ENCODE data around the gene JAZF1. TPM values are rescaled to one million over a fixed set of nuclear protein-coding genes. Genes with fewer than 3 reads are reported as not detected.

JAZF1 gene
- total RNA-seq, 1 experiment from 2014 or later: 0.95 TPM

- no peaks in the 10 kb centered on the region for H3K9me3 Mint-ChIP-seq (ENCODE audit: unreplicated experiment)
- TF ChIP-seq CTCF (IDR thresholded peaks at IDR 0.05; ENCODE audit: insufficient read depth in 1 of 2, low read depth in 1 of 2, low read length in 1 of 2, severe bottlenecking in 1 of 2, unreplicated experiment in 1 of 2): no peak
- no peaks in the 10 kb centered on the region for H3K36me3 Mint-ChIP-seq (ENCODE audit: insufficient read depth, unreplicated experiment)
- intact Hi-C loops (cut with micrococcal nuclease; ENCODE audit: unreplicated experiment): loop anchor here (10.0 kb wide), 2 partner anchors 66 to 284 kb away; partner anchors contain the start of gene TAX1BP1
- no peak for DNase-seq
- H3K36me3 ChIP-seq (ENCODE audit: control insufficient read depth, insufficient read depth, low read length): no peaks in the 10 kb centered on the region
- H3K27ac Mint-ChIP-seq (ENCODE audit: unreplicated experiment): no peak overlapping the region
- no peak overlapping the region for H3K4me3 Mint-ChIP-seq (ENCODE audit: unreplicated experiment)
- H3K9me3 ChIP-seq: no peaks in the 10 kb centered on the region
- no peak overlapping the region for H3K4me3 ChIP-seq (ENCODE audit: low read depth, low read length)
- ChIA-PET POLR2A (no interaction called here), CTCF (no interaction called here)
- H3K27me3 ChIP-seq (replicated peaks; ENCODE audit: control insufficient read depth, insufficient read depth, low read length): no peaks in the 10 kb centered on the region
- no peaks in the 10 kb centered on the region for H3K27me3 Mint-ChIP-seq (ENCODE audit: insufficient read depth, unreplicated experiment)
- H3K4me1 Mint-ChIP-seq (ENCODE audit: low read depth, unreplicated experiment): peaks cover 8% of the 10 kb centered on the region
- no TSS peak for BruUV-seq (replicated peaks)
- peaks cover 8% of the 10 kb centered on the region; the same call in 1 of the 2 replicates for H3K4me1 ChIP-seq
Measured at GRCh38 chr7:28028471-28028870, 152.1 kb downstream of the JAZF1 start.

GRCh38 chr7:28026237-28026636 is 154.4 kb downstream of the JAZF1 start:
- Mint-ChIP-seq H3K4me1 (ENCODE audit: low read depth, unreplicated experiment) (no peaks in the 10 kb centered on the region), H3K36me3 (ENCODE audit: insufficient read depth, unreplicated experiment) (no peaks in the 10 kb centered on the region), H3K27me3 (ENCODE audit: insufficient read depth, unreplicated experiment) (no peaks in the 10 kb centered on the region), H3K4me3 (ENCODE audit: unreplicated experiment) (no peak overlapping the region), H3K27ac (ENCODE audit: unreplicated experiment) (no peak overlapping the region), H3K9me3 (ENCODE audit: unreplicated experiment) (no peaks in the 10 kb centered on the region)
- CTCF ChIA-PET: interaction anchor here (0.6 kb wide), 1 partner anchor 11 kb away, joined by 3 read pairs; no protein-coding TSS in a partner anchor
- intact Hi-C loops (cut with micrococcal nuclease; ENCODE audit: unreplicated experiment): loop anchor here (10.0 kb wide), 2 partner anchors 69 to 281 kb away; partner anchors contain the start of gene TAX1BP1
- no peak for DNase-seq
- POLR2A ChIA-PET: no interaction called here
- no peak for TF ChIP-seq CTCF (IDR thresholded peaks at IDR 0.05; ENCODE audit: insufficient read depth in 1 of 2, low read depth in 1 of 2, low read length in 1 of 2, severe bottlenecking in 1 of 2, unreplicated experiment in 1 of 2)
- no peaks in the 10 kb centered on the region for H3K27me3 ChIP-seq (replicated peaks; ENCODE audit: control insufficient read depth, insufficient read depth, low read length)
- H3K4me1 ChIP-seq: no peaks in the 10 kb centered on the region
- H3K9me3 ChIP-seq: no peaks in the 10 kb centered on the region
- no peaks in the 10 kb centered on the region for H3K36me3 ChIP-seq (ENCODE audit: control insufficient read depth, insufficient read depth, low read length)
- no peak overlapping the region for H3K4me3 ChIP-seq (ENCODE audit: low read depth, low read length)
- no TSS peak for BruUV-seq (replicated peaks)

- Histone ChIP-seq H3K4me1 (peaks cover 3% of the 10 kb centered on the region; the same call in 1 of the 2 replicates), H3K27me3 (replicated peaks; ENCODE audit: control insufficient read depth, insufficient read depth, low read length) (no peaks in the 10 kb centered on the region), H3K36me3 (ENCODE audit: control insufficient read depth, insufficient read depth, low read length) (no peaks in the 10 kb centered on the region), H3K9me3 (no peaks in the 10 kb centered on the region), H3K4me3 (ENCODE audit: low read depth, low read length) (no peak overlapping the region)
- Mint-ChIP-seq H3K4me3 (ENCODE audit: unreplicated experiment) (no peak overlapping the region), H3K27ac (ENCODE audit: unreplicated experiment) (no peak overlapping the region), H3K36me3 (ENCODE audit: insufficient read depth, unreplicated experiment) (no peaks in the 10 kb centered on the region), H3K4me1 (ENCODE audit: low read depth, unreplicated experiment) (no peaks in the 10 kb centered on the region), H3K9me3 (ENCODE audit: unreplicated experiment) (no peaks in the 10 kb centered on the region), H3K27me3 (ENCODE audit: insufficient read depth, unreplicated experiment) (no peaks in the 10 kb centered on the region)
- no peak for TF ChIP-seq CTCF (IDR thresholded peaks at IDR 0.05; ENCODE audit: insufficient read depth in 1 of 2, low read depth in 1 of 2, low read length in 1 of 2, severe bottlenecking in 1 of 2, unreplicated experiment in 1 of 2)
- ChIA-PET POLR2A (no interaction called here), CTCF (interaction anchor here (0.6 kb wide), 1 partner anchor 67 kb away, joined by 3 read pairs; no protein-coding TSS in a partner anchor)
- BruUV-seq (replicated peaks): no TSS peak
- intact Hi-C loops (cut with micrococcal nuclease; ENCODE audit: unreplicated experiment): loop anchor here (5.0 to 10.0 kb wide), 3 partner anchors 70 to 338 kb away; partner anchors contain the start of gene TAX1BP1
- no peak for DNase-seq
Measured at GRCh38 chr7:28024786-28025334, 155.7 kb downstream of the JAZF1 start.
